ENCODE measurements around the gene MPRIP.

- no peak for TF ChIP-seq CTCF (IDR thresholded peaks at IDR 0.05; ENCODE audit: poor library complexity)
- no peak for TF ChIP-seq EZH2 (IDR thresholded peaks at IDR 0.05; ENCODE audit: borderline replicate concordance)
Measured at GRCh38 chr17:17156107-17156506, 113.8 kb downstream of the MPRIP start.
